ENCODE results near the gene ZBTB34.
A peak's percentile ranks its signal among the peaks of the same experiment; 100 is the strongest.

Gene ZBTB34

DNA sequence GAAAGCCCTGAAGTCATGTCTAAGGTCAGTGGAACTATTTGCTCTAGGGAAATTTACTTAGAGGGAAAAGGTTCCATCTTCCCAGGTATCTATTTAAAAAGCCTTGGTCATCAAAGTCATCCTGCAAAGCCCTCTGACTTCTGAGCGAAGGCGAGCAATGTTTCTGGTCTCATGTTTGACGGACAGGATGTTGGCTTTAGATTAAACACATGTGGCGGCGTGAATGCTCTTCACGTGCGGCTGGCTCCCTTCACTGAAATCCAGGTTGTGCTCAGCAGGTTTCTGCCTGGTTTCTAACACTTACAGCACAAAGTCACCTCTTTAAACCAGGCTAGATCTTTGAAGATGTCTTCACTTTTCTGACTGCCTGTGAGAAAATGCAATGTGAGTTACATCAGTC, 5.7 kb upstream of the ZBTB34 start:
- no peak for FAIRE-seq
- no peak for TF ChIP-seq POU2F2 (IDR thresholded peaks at IDR 0.05; ENCODE audit: low read depth, low read length)
- no peak for TF ChIP-seq SPI1 (IDR thresholded peaks at IDR 0.05; ENCODE audit: low read depth, low read length)
- TF ChIP-seq POLR2A (IDR thresholded peaks at IDR 0.05; ENCODE audit: low read depth, low read length) = no peak
- no peak for TF ChIP-seq POLR2AphosphoS5 (IDR thresholded peaks at IDR 0.05; ENCODE audit: low read depth, low read length)
- TF ChIP-seq TAF1 (IDR thresholded peaks at IDR 0.05; ENCODE audit: low read depth, low read length) = no peak
- no peak for TF ChIP-seq PAX5 (IDR thresholded peaks at IDR 0.05; ENCODE audit: insufficient read depth, low read length, severe bottlenecking)

DNA sequence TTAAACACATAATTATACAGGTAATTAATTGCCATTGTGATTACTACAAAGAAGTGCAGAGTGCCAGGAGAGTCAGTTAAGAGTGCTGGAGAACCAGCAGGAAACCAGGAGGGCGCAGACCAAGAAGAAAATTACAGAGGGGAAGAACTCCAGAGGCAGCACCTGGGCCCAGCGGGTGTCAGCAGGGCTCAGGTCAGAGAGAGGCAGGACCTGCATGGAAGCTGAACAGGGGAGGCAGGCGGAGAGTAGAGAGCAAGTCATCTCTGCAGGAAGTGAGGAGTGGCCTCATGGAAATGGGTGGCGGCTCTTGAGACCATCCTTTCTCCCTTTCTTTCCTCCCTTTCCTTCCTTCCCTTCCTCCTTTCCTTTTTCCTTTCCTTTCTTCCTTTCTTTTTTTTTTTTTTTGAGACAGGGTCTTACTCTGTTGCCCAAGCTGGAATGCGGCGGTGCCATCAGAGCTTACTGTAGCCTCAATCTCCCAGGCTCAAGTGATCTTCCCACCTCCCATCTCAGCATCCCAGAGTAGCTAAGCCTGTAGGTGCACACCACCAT, 4.0 kb upstream of the ZBTB34 start:
- FAIRE-seq (no peak), DNase-seq (ENCODE audit: insufficient read length, low spot score) (no peak)
- TF ChIP-seq POLR2A (IDR thresholded peaks at IDR 0.05; ENCODE audit: low read depth, low read length) = no peak
- no peak for TF ChIP-seq POU2F2 (IDR thresholded peaks at IDR 0.05; ENCODE audit: low read depth, low read length)
- no peak for TF ChIP-seq TAF1 (IDR thresholded peaks at IDR 0.05; ENCODE audit: low read depth, low read length)
- TF ChIP-seq SPI1 (IDR thresholded peaks at IDR 0.05; ENCODE audit: low read depth, low read length) = no peak
- no peak for TF ChIP-seq PAX5 (IDR thresholded peaks at IDR 0.05; ENCODE audit: insufficient read depth, low read length, severe bottlenecking)
- no peak for TF ChIP-seq POLR2AphosphoS5 (IDR thresholded peaks at IDR 0.05; ENCODE audit: low read depth, low read length)

More for the DNA sequence above, 5.7 kb upstream of the ZBTB34 start:
- no peak for DNase-seq (ENCODE audit: insufficient read length, low spot score)

DNA sequence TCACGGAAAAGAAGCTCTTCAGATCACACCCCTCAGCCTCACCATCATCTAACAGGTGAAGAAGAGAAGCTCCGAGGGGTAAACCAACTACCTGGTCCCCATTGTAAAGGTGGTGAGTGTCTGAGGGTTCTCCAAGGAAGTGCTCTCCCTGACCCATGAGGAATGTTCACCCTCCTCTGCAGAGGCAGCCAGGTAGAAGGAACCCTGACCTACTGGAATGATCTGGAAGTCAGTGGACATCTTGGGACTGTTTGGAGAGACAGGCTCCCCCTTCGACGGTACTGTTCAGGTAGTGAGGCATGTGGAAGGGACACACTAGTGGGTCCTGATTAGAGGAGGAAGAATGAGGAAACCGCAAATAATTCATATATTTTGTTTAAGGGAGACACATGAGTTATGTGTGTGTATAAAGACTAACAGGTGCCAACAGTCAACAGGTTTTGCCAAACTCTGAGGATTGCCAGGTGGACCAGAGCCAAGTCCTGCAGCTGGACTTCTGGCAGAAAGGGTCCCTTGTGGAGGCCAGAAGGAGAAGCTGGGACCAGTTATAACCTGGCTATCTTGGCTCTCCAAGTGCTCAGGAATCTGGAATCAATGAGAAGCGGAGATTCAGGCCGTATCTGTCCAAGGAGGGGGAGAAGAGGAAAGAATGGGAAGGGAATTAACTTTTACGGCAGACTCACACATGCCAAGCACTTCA, 3.0 kb upstream of the ZBTB34 start:
- DNase-seq (ENCODE audit: insufficient read length, low spot score) (no peak), FAIRE-seq (no peak)
- TF ChIP-seq POLR2AphosphoS5 (IDR thresholded peaks at IDR 0.05; ENCODE audit: low read depth, low read length) (no peak), SPI1 (IDR thresholded peaks at IDR 0.05; ENCODE audit: low read depth, low read length) (no peak), PAX5 (IDR thresholded peaks at IDR 0.05; ENCODE audit: insufficient read depth, low read length, severe bottlenecking) (no peak), POU2F2 (IDR thresholded peaks at IDR 0.05; ENCODE audit: low read depth, low read length) (no peak), POLR2A (IDR thresholded peaks at IDR 0.05; ENCODE audit: low read depth, low read length) (no peak), TAF1 (IDR thresholded peaks at IDR 0.05; ENCODE audit: low read depth, low read length) (no peak)

DNA sequence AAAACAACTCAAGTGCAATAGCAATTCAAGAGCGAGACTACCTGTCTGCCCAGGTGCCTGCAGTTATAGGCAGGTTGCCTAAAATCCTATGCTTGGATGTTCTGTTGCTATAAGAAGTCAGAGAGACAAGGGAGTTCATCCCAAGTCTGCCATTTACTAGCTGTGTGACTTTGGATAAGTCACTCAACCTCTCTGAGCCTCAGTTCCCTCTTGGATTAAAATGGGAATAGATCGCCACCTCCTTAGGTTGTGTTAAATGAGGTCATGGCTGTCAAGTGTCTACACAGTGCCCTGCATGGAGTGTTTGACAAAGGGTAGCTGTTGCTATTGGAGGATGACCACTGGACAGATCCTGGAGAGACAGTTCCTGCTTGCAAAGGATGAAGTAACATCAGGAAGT, 1.3 kb upstream of the ZBTB34 start:
- DNase-seq (ENCODE audit: insufficient read length, low spot score) = no peak
- FAIRE-seq = no peak
- no peak for TF ChIP-seq SPI1 (IDR thresholded peaks at IDR 0.05; ENCODE audit: low read depth, low read length)
- TF ChIP-seq POLR2A (IDR thresholded peaks at IDR 0.05; ENCODE audit: low read depth, low read length) = no peak
- TF ChIP-seq PAX5 (IDR thresholded peaks at IDR 0.05; ENCODE audit: insufficient read depth, low read length, severe bottlenecking) = no peak
- TF ChIP-seq POU2F2 (IDR thresholded peaks at IDR 0.05; ENCODE audit: low read depth, low read length) = no peak
- TF ChIP-seq POLR2AphosphoS5 (IDR thresholded peaks at IDR 0.05; ENCODE audit: low read depth, low read length) = no peak
- no peak for TF ChIP-seq TAF1 (IDR thresholded peaks at IDR 0.05; ENCODE audit: low read depth, low read length)

DNA sequence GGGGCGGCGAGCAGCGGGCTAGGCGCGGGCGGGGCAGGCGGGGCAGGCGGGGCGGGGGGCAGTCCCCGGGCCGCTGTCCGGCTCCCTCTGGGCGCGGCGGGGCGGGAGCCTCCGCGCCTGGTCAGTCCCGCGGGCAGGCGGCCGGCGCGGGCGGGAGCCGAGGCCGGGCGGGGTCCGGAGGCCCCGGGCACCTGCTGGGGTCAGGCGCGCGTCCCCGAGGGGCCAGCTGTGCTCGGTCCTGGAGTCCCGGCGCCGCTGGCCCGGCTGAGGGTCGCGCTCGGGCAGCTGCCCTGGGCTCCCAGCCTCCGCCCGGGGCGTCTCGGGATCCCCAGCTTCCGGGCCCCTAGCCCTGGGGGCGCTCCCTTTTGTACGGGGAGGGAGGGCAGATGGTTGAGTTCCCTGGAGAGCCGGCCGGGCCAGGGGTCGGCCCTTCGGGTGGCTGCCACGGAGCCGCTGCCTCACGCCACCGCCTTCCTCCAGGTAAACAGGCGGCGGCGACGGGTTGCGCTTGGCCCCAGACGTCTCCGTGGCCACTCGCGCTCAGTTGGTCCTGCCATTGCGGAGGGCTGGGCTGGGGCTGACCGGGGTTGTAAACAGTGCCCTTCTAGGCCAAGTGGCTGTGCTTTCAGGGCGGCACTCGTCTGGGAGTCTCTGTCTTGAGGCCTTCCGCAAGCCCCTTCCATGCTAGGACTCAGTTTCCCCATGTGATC, 473 bp downstream of the ZBTB34 start:
- FAIRE-seq (no peak), DNase-seq (ENCODE audit: insufficient read length, low spot score) (peak; percentile 29)
- TF ChIP-seq POLR2A (IDR thresholded peaks at IDR 0.05; ENCODE audit: low read depth, low read length) = no peak
- no peak for TF ChIP-seq POLR2AphosphoS5 (IDR thresholded peaks at IDR 0.05; ENCODE audit: low read depth, low read length)
- no peak for TF ChIP-seq SPI1 (IDR thresholded peaks at IDR 0.05; ENCODE audit: low read depth, low read length)
- no peak for TF ChIP-seq TAF1 (IDR thresholded peaks at IDR 0.05; ENCODE audit: low read depth, low read length)
- TF ChIP-seq PAX5 (IDR thresholded peaks at IDR 0.05; ENCODE audit: insufficient read depth, low read length, severe bottlenecking) = no peak
- no peak for TF ChIP-seq POU2F2 (IDR thresholded peaks at IDR 0.05; ENCODE audit: low read depth, low read length)

DNA sequence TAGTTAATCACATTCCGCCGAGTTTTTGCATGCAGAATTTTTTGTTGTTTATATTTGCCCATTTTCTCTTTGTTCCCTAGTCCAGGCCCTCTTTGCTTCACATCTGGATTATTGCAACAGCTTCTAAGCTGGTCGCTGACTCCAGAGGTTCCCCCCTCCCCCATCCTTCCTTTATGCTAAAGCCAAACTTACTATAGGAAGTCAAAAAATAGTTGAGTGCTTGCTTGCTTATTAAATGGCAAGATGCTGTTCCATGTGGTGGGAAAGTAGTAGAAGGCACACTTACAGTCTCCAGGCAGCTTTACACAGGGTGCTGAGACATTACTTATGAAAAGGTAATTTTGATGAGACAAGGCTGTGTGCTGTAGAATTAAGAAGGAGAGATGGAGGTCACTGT, 1.3 kb downstream of the ZBTB34 start:
- no peak for FAIRE-seq
- no peak for DNase-seq (ENCODE audit: insufficient read length, low spot score)
- no peak for TF ChIP-seq PAX5 (IDR thresholded peaks at IDR 0.05; ENCODE audit: insufficient read depth, low read length, severe bottlenecking)
- no peak for TF ChIP-seq POU2F2 (IDR thresholded peaks at IDR 0.05; ENCODE audit: low read depth, low read length)
- no peak for TF ChIP-seq POLR2A (IDR thresholded peaks at IDR 0.05; ENCODE audit: low read depth, low read length)
- no peak for TF ChIP-seq POLR2AphosphoS5 (IDR thresholded peaks at IDR 0.05; ENCODE audit: low read depth, low read length)
- TF ChIP-seq SPI1 (IDR thresholded peaks at IDR 0.05; ENCODE audit: low read depth, low read length) = no peak
- TF ChIP-seq TAF1 (IDR thresholded peaks at IDR 0.05; ENCODE audit: low read depth, low read length) = no peak

DNA sequence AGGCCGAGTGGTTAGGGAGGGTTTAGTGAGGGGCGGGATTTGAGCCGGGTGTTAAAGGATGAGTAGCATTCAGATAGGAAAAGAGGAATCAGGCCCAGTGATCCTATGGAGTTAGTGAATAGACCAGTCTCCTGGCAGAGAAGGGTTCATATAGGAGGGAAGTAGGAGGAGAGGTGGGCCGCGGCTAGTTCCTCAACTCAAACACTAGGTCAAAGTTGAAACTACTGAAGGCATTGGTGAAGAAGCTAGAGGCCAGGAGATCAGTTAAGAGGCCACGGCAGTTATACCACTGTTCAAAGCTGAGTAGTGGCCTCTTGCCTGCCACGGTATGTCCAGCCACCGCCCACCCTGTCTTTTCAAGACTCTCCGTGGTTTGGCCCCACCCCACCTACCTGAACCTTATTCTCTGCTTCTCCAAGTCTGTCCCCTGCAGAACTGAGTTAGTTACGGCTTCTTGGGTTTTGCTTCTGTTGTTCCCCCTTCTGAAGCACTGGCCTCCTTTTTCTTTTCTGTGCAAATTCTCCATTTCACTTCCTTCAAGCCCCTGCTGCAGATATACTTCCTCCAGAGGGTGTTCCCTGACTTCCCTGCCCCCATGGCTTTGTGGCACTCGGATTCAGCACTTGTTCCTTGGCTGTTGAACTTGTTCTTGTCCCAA, 1.8 kb downstream of the ZBTB34 start:
- TF ChIP-seq SPI1 (IDR thresholded peaks at IDR 0.05; ENCODE audit: low read depth, low read length) (0 out of 2 replicates have a peak, but pooled peaks have one; percentile 21), POLR2AphosphoS5 (IDR thresholded peaks at IDR 0.05; ENCODE audit: low read depth, low read length) (no peak)
- DNase-seq (ENCODE audit: insufficient read length, low spot score) (no peak), FAIRE-seq (peak; percentile 26)

DNA sequence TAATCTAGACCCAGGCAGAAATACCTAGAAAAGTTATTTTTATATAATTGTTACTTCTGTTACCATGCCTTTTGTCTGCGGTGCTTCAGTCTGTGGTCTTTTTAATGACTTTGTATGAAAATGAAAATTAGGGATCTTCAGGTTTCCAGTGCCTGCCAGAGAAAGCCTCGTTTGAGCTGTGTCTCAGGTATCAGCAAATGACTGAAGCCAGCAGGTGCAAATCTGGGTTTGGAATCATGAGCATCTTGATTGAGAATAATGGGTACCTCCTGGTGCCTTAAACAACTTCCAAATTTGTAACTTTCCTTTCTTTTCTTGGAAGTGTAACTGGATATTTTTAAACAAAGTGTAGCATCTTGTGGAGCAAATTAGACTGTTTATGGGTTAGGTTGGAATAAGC, 4.3 kb downstream of the ZBTB34 start:
- no peak for FAIRE-seq
- TF ChIP-seq PAX5 (IDR thresholded peaks at IDR 0.05; ENCODE audit: insufficient read depth, low read length, severe bottlenecking) (no peak), TAF1 (IDR thresholded peaks at IDR 0.05; ENCODE audit: low read depth, low read length) (no peak), POLR2A (IDR thresholded peaks at IDR 0.05; ENCODE audit: low read depth, low read length) (no peak), SPI1 (IDR thresholded peaks at IDR 0.05; ENCODE audit: low read depth, low read length) (no peak), POU2F2 (IDR thresholded peaks at IDR 0.05; ENCODE audit: low read depth, low read length) (no peak), POLR2AphosphoS5 (IDR thresholded peaks at IDR 0.05; ENCODE audit: low read depth, low read length) (no peak)

DNA sequence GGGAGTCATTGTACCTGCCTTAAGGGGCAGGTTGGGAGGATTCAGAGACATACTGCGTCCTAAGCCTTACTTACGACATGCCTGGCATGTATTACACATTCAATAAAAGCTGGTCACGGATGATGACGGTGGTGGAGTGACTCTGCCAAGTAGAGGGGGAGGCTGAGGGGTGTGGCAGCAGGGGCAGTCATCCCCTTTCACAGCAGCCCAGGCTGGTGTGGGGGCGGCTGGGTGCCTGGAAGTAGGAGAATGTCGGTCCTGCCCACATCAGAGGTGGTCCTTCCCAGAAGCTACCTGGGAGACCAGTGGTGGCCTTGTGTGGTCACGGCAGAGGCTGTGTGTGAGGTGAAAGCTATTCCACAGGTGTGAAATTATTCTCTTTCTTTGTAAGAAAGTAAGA, 8.9 kb downstream of the ZBTB34 start:
- TF ChIP-seq TAF1 (IDR thresholded peaks at IDR 0.05; ENCODE audit: low read depth, low read length) (no peak), POU2F2 (IDR thresholded peaks at IDR 0.05; ENCODE audit: low read depth, low read length) (no peak), POLR2AphosphoS5 (IDR thresholded peaks at IDR 0.05; ENCODE audit: low read depth, low read length) (no peak), POLR2A (IDR thresholded peaks at IDR 0.05; ENCODE audit: low read depth, low read length) (no peak), SPI1 (IDR thresholded peaks at IDR 0.05; ENCODE audit: low read depth, low read length) (no peak), PAX5 (IDR thresholded peaks at IDR 0.05; ENCODE audit: insufficient read depth, low read length, severe bottlenecking) (no peak)
- FAIRE-seq = no peak

More for the DNA sequence above, 4.3 kb downstream of the ZBTB34 start:
- DNase-seq (ENCODE audit: insufficient read length, low spot score) = no peak

More for the DNA sequence above, 8.9 kb downstream of the ZBTB34 start:
- no peak for DNase-seq (ENCODE audit: insufficient read length, low spot score)

All from GM12891 (cell line).